HG03280 (cell line): Measurements from ENCODE around the gene EGFR.

Experiments used
- ATAC-seq: cut with Tn5 transposase; IDR thresholded peaks from one replicate; pipeline ENCODE4 v1.9.1; 2021; ENCODE audit warnings: mild to moderate bottlenecking, moderate library complexity; ENCODE audit not compliant: unreplicated experiment

Gene EGFR

GRCh38 chr7:55018361-55019190 is at the start of gene EGFR:
Gene EGFR, plus strand, starts transcription at chr7:55019017. Its CDS starts 261 bp downstream, at chr7:55019278.
- no peak for ATAC-seq

GRCh38 chr7:54969208-54969967 is 49.4 kb upstream of the EGFR start:
- no peak for ATAC-seq

DNA sequence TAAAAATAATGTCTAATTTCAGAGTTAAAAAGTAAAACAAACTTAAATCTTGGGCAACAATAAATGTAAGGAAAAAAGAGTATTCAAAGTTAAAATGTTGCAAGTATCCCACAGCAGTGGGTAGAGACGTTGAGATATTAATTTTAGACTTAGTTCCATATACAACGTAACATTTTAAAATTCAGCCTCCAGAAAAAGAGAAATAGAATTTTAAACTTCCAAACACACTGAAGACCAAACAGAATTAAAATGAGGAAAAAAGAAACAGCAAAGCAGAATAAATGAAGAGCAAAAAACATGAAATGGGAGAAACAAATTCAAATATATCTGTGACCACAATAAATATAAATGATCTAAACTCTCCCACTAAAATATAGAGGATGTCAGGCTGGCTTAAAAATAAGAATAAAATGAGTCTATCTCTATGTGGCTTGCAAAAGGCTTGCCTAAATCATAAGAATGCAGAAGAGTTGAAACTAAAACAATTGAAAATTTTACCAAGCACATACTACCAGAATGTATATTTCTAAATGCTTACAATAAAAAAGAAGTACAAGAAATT is 46.0 kb upstream of the EGFR start:
- ATAC-seq, result no peak

- ATAC-seq, result no peak
Measured at GRCh38 chr7:54978364-54979116, 40.3 kb upstream of the EGFR start.

- no peak for ATAC-seq
Measured at GRCh38 chr7:54980521-54980920, 38.3 kb upstream of the EGFR start.

DNA sequence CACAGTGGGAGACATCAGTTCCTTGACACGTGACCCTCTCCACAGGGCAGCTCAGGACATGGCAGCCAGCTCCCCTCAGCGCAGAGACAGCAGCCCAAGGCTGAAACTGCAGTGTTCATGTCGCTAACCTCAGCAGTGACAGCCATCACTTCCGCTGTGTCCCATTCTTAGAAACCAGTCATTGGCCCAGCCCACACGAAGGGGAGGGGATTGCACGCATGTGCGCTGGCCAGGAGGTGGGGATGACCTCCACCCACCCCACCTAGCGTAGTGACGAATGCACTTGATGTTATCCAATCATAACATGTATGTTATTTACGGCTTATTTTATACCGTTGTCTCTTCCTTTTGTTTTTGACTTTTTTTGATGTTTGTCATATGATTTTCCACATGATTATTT is 36.9 kb upstream of the EGFR start:
- ATAC-seq, result no peak

DNA sequence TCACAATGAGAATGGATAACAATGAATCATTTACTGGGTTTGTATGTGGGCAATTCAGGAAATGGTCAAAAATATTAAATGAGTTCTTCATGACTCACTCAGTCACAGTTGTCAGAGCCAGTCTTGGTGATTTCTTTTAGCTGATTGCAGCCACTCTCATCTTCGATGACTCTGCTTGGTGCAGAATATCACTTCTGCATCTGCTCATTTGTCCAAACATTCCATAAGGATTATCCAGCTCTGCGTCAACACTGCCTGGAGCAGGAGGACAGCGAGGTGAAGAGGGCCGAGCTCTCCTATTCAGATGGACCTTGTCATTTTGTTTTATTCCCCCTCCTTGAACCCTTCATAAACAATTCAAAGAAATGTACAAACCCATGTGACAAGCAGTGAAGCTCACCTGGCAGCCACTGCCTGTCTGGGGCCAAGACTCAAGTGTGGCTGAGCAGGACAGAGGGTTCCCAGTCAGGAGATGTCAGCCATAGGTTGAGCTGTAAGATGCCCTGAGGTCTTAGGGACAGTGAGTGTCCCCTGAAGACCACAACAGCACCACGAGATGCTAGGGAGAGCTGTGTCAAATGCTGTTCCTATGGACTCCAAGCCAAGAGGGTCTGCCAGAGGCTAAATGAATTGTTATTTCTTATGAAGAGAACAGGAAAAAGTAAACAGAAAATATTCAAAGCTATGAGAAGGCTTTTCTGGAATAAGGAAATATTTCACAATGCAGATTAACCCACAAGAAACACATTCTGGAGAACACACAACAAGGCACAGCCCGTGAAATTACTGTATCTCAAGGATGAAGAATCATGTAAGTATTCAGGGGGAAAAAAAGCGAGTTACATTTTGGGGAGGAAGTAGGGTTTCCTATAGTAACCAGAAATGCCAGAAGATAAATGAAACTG is 33.1 kb upstream of the EGFR start:
- no peak for ATAC-seq

GRCh38 chr7:54986716-54987115 is 32.1 kb upstream of the EGFR start:
- no peak for ATAC-seq

DNA sequence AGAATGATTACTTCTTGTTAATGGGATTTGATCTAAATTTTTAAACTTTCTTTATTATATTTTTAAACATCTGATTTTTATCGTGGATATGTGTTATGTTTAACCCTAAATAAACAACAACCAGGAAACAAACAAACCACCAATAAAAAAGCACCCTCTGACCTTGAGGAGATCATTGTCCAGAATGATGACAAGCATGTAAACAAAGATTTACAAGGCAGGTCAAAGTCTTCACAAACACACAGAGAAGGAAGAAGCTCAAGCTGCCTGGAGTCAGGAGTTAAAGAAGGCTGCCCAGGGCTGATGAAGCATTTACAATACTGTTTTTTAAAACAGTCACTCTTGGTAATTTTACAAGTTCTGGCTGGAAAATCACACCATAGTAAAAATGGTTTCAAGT is 31.0 kb upstream of the EGFR start:
- ATAC-seq, result no peak

DNA sequence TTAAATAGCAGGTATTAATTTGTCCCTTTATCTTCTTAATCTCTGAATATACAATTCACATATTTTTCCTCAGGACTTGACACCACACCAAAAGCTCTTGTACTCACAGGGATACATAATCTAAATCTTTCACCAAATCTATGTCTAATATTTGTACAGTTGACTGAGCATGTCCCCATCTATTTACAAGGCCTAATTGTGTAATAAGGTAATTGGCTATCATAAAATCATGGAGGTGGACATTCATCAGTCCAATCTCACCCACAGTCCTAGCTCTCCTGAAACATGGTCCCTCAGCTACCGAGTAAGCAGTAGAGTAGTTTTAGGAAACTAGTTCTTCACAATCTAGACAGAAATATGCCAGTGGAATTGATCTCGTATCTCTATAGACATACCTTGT is 30.3 kb upstream of the EGFR start:
- ATAC-seq, result no peak

DNA sequence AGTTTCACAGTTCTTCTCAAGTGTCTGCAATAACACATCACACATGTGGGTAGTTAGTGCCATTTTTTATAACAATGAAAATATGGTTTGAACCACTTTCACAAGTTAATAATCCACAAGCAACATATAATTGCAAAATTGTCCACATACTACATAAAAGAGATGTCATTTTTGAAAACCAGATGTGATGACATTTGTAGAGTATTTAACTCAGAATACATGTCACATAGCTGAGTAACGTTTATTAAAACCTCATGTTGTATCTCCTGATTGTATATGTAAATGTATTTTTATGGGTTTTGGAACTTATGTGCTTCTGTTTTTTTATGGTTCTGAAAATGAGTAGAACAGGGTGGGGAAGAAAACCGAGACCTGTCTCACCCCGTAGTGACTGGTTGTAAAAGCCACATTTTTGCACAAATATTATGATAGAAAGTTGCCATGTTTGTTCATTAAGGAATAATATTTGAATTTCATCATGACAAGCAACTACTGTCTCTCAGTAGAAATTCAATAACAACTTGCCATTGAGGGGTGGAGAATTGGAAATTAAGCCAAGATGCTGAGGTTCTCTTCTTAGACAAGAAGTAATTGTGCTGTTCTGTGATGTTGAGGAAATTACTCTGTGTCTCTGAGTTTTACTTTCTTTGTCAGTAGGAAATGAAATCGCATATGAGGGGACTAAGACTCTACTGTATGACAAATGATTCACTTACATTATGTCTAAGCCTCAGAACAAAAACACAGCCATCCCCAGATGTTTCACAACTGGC is 29.2 kb upstream of the EGFR start:
- no peak for ATAC-seq

DNA sequence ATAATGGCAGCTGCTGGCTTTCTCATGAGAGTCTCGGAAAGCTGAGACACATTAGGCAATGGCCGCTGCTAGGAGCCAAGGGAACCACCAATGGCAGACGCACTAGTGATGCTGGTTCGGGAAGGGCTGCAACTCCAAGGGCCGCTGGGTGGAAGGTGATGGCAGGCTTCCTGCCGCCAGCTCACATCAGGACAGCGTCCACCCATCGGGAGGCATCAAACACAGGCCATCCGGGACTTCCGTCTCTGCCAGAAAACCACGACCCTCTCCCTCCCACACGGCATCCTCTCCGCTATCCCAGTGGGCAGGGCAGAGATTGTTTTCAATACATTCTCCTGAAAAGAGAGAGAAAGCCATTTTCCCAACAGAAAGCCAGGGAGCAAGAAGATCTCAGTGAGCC is 27.5 kb upstream of the EGFR start:
- ATAC-seq, result no peak

GRCh38 chr7:54992871-54993475 is 25.8 kb upstream of the EGFR start:
- ATAC-seq, result no peak

GRCh38 chr7:54995166-54995565 is 23.7 kb upstream of the EGFR start:
- no peak for ATAC-seq

- ATAC-seq, result peak; percentile 68
Measured at GRCh38 chr7:54995610-54996363, 23.0 kb upstream of the EGFR start.

- peak; percentile 9 for ATAC-seq
Measured at GRCh38 chr7:54996391-54996790, 22.4 kb upstream of the EGFR start.

- ATAC-seq, result no peak
Measured at GRCh38 chr7:55004579-55004978, 14.2 kb upstream of the EGFR start.

DNA sequence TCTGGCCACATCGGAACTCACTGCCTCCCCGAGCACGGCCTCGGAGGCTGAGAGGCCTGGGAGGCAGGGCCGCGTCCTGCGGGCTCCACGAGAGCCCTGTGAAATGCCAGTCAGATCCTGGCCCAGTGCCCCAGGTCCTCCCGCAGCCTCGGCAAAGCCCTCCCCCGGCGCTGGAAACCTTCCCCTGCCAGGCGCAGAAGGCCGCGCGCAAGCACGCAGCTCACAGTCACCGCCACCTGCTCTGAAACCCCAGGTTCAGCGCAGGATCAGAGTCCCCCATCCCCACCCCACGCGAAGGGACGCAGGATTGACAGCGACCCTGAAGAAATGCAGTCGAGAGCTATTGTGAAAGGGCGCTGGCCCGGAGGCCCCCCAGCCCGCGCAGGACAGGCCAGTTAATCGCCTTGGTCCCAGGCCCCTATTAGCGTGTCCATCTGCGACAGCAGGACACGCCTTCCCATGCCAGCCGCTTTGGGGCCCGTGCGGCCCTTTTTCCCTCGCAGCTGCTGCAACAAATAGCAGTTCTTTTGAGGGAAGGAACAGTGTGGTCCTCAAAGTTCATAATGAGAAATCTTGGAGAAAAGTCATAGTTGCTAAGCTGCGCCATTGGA is 13.5 kb upstream of the EGFR start:
- no peak for ATAC-seq
